Choroid plexus epithelial cell (primary cell): ENCODE measurements around the gene SPON2.

Experiments
- DNase-seq: peaks from one replicate; pipeline ENCODE4 v3.0.0-alpha.2; 2010; ENCODE audit warnings: low read depth
- H3K4me3 ChIP-seq: 2 replicates; pipeline ENCODE4 v1.5.1; 2011; ENCODE audit warnings: low read depth, mild to moderate bottlenecking, control low read depth, low read length, moderate library complexity
- CTCF ChIP-seq: conservative IDR thresholded peaks from 2 replicates; pipeline ENCODE4 v1.5.1; 2011; ENCODE audit warnings: low read depth, mild to moderate bottlenecking, control low read depth, inconsistent platforms, low read length, moderate library complexity

SPON2 gene

GRCh38 chr4:1156069-1156468, 16.3 kb downstream of the SPON2 start:
- H3K4me3 ChIP-seq: no peak overlapping the region
- no peak for TF ChIP-seq CTCF
- no peak for DNase-seq

DNA sequence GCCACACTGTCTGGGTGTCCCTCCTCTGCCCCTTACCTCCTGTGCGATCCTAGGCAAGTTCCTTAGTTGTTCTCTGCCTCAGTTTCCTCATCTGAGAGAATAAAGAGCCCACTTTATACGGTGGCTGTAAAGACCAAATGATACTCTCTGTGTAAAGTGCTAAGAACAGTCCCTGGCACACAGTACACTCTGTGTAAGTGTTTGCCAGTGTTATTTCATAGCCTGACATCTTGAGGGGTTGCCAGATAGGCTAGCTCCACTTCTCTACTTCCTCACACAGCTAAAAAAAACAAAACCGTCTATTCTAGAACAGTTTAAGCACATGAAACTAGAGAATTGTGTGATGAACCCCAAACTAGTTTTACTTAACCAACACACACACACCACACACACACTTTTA, 17.1 kb downstream of the SPON2 start:
- DNase-seq: no peak
- H3K4me3 ChIP-seq: no peak overlapping the region
- no peak for TF ChIP-seq CTCF

- H3K4me3 ChIP-seq: no peak overlapping the region
- no peak for DNase-seq
- no peak for TF ChIP-seq CTCF
Observed at GRCh38 chr4:1154523-1155182, 17.7 kb downstream of the SPON2 start.

DNA sequence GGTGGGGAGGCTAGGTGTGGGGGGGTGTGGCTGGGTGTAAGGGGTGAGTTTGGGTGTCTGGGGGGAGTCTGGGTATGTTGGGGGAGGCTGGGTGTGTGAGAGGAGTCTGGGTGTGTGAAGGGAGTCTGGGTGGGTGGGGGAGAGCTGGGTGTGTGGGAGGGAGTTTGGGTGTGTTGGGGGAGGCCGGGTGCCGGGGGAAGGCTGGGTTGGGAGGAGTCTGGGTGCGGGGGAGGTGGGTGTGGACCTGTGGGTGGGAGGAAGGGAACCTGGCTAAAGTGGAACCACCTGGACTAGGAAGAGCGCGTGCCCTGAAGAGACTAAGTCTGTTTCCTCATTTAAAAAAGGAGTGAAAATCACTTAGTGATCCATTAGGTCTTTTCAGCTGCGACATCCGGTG, 18.3 kb downstream of the SPON2 start:
- TF ChIP-seq CTCF: no peak
- H3K4me3 ChIP-seq: no peak overlapping the region
- no peak for DNase-seq

DNA sequence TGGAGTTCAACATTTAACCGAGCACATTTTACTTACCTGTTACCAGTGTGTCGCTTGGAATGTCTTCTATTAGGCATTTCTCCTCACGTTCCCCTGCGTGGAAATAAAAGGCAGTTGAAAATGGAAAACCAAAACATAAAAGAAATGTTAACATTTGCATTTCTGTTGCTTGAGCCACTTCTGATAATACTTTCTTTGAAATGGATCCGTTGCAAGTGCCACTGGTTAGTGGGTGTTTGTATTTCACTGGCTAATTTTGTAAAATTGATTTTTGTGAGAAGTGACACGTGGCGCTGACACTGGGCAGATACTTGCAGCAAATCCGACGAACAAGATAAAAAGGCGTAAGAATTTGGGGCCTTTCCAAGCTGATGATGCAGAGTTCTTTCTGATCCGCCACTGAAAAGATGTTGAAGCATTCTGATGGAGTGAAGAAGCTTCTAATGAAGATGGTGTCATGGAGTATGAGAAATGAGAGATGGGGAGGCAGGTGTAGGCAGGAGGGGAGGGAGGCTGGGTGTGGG, 18.8 kb downstream of the SPON2 start:
- DNase-seq: no peak
- no peak for TF ChIP-seq CTCF
- H3K4me3 ChIP-seq: no peak overlapping the region

DNA sequence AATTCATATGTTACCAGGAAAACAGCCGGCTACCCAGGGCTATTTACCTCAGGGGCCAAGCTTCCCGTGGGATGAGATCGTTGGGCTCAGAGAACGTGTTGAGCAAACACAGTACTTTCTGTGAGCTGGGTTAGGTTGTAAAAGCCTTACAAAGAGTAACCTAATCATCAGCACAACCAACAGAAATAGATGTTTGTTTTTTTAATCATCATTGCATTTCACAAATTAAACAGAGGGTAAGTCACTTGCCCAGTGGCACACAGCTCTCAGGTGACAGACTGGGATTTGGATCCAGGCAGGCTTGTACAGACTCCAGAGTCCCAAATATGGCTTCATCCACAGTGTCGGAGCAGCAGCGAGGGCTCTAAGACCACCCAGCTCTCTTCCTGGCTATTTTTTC, 20.1 kb downstream of the SPON2 start:
- TF ChIP-seq CTCF: no peak
- no peak overlapping the region for H3K4me3 ChIP-seq
- no peak for DNase-seq

GRCh38 chr4:1151541-1151940, 20.8 kb downstream of the SPON2 start:
- H3K4me3 ChIP-seq: no peak overlapping the region
- DNase-seq: no peak
- no peak for TF ChIP-seq CTCF
